ENCODE measurements around the gene TENM4.
A peak's percentile ranks its signal among the peaks of the same experiment; 100 is the strongest.

Gene TENM4

GRCh38 chr11:79290761-79291160 is 150.1 kb downstream of the TENM4 start:
- Histone ChIP-seq H3K4me3 (ENCODE audit: low read depth, low read length) (no peak overlapping the region), H3K27ac (ENCODE audit: extremely low read depth, low read depth, low read length) (no peak overlapping the region), H3K9me3 (ENCODE audit: control insufficient read depth, insufficient read depth, low read depth, low read length) (no peaks in the 10 kb centered on the region), H3K4me1 (ENCODE audit: control insufficient read depth, insufficient read depth, low read length) (no peaks in the 10 kb centered on the region), H3K36me3 (ENCODE audit: control insufficient read depth in 2 of 2, insufficient read depth in 1 of 2, low read length in 2 of 2) (no peaks in the 10 kb centered on the region)
- TF ChIP-seq ZNF311 (tag by site-specific recombination; IDR thresholded peaks at IDR 0.05; ENCODE audit: borderline replicate concordance), result no peak
- no peak for TF ChIP-seq ZFHX2 (tag by site-specific recombination; conservative IDR thresholded peaks at IDR 0.05)
- TF ChIP-seq ZNF23 (tag by site-specific recombination; IDR thresholded peaks at IDR 0.05; ENCODE audit: borderline replicate concordance), result no peak
- no peak for TF ChIP-seq ZSCAN30 (tag by site-specific recombination; IDR thresholded peaks at IDR 0.05)
- no peak for TF ChIP-seq SCRT1 (tag by site-specific recombination; IDR thresholded peaks at IDR 0.05; ENCODE audit: borderline replicate concordance)
- no peak for TF ChIP-seq ZBTB11 (tag by site-specific recombination; conservative IDR thresholded peaks at IDR 0.05; ENCODE audit: low read depth)
- ChIA-PET POLR2A (no interaction called here), CTCF (no interaction called here)

- ChIA-PET POLR2A (no interaction called here), CTCF (no interaction called here)
- Histone ChIP-seq H3K36me3 (ENCODE audit: control insufficient read depth in 2 of 2, insufficient read depth in 1 of 2, low read length in 2 of 2) (no peaks in the 10 kb centered on the region), H3K4me3 (ENCODE audit: low read depth, low read length) (no peak overlapping the region), H3K9me3 (ENCODE audit: control insufficient read depth, insufficient read depth, low read depth, low read length) (no peaks in the 10 kb centered on the region), H3K27ac (ENCODE audit: extremely low read depth, low read depth, low read length) (no peak overlapping the region), H3K4me1 (ENCODE audit: control insufficient read depth, insufficient read depth, low read length) (no peaks in the 10 kb centered on the region)
- TF ChIP-seq ZEB2 (tag by site-specific recombination; IDR thresholded peaks at IDR 0.05) (no peak), ZSCAN30 (tag by site-specific recombination; IDR thresholded peaks at IDR 0.05) (no peak), PRDM4 (tag by site-specific recombination; IDR thresholded peaks at IDR 0.05) (peak; percentile 51; the same call in 1 of the 2 replicates), ZNF585B (tag by site-specific recombination; IDR thresholded peaks at IDR 0.05) (no peak), ZNF223 (tag by site-specific recombination; IDR thresholded peaks at IDR 0.05) (no peak), ZNF837 (tag by site-specific recombination; IDR thresholded peaks at IDR 0.05) (no peak)
- TF ChIP-seq, protein P1, sequence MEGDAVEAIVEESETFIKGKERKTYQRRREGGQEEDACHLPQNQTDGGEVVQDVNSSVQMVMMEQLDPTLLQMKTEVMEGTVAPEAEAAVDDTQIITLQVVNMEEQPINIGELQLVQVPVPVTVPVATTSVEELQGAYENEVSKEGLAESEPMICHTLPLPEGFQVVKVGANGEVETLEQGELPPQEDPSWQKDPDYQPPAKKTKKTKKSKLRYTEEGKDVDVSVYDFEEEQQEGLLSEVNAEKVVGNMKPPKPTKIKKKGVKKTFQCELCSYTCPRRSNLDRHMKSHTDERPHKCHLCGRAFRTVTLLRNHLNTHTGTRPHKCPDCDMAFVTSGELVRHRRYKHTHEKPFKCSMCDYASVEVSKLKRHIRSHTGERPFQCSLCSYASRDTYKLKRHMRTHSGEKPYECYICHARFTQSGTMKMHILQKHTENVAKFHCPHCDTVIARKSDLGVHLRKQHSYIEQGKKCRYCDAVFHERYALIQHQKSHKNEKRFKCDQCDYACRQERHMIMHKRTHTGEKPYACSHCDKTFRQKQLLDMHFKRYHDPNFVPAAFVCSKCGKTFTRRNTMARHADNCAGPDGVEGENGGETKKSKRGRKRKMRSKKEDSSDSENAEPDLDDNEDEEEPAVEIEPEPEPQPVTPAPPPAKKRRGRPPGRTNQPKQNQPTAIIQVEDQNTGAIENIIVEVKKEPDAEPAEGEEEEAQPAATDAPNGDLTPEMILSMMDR (tag by site-specific recombination; IDR thresholded peaks at IDR 0.05), result no peak
Observed at GRCh38 chr11:79287952-79288351, 152.9 kb downstream of the TENM4 start.

DNA sequence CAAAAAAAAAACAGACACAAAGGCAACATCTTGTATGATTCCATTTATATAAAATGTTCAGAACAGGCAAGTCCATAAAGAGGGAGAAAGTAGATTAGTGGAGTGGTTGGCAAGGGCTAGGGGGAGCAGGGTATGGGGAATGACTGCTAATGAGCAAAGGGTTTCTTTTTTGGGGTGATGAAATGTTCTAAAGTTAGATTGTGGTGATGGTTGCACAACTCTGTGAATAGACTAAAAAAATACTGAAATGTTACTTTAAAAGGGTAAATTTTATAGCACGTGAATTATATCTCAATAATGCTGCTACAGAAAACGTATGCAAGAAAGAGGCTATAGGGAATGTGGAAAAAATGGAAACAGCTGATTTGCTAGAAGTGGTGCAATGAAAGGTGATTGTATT is 155.1 kb downstream of the TENM4 start:
- Histone ChIP-seq H3K27ac (ENCODE audit: extremely low read depth, low read depth, low read length) (no peak overlapping the region), H3K4me1 (ENCODE audit: control insufficient read depth, insufficient read depth, low read length) (no peaks in the 10 kb centered on the region), H3K4me3 (ENCODE audit: low read depth, low read length) (no peak overlapping the region), H3K36me3 (ENCODE audit: control insufficient read depth in 2 of 2, insufficient read depth in 1 of 2, low read length in 2 of 2) (no peaks in the 10 kb centered on the region), H3K9me3 (ENCODE audit: control insufficient read depth, insufficient read depth, low read depth, low read length) (no peaks in the 10 kb centered on the region)
- TF ChIP-seq ZNF658 (tag by site-specific recombination; IDR thresholded peaks at IDR 0.05) (no peak), ZNF16 (tag by site-specific recombination; IDR thresholded peaks at IDR 0.05; ENCODE audit: low read depth) (no peak), ZNF37A (tag by site-specific recombination; IDR thresholded peaks at IDR 0.05) (no peak), ZNF792 (tag by site-specific recombination; IDR thresholded peaks at IDR 0.05) (no peak), ZNF133 (tag by site-specific recombination; IDR thresholded peaks at IDR 0.05) (no peak)
- TF ChIP-seq, protein P2, sequence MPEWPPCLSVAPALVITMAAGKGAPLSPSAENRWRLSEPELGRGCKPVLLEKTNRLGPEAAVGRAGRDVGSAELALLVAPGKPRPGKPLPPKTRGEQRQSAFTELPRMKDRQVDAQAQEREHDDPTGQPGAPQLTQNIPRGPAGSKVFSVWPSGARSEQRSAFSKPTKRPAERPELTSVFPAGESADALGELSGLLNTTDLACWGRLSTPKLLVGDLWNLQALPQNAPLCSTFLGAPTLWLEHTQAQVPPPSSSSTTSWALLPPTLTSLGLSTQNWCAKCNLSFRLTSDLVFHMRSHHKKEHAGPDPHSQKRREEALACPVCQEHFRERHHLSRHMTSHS (tag by site-specific recombination; IDR thresholded peaks at IDR 0.05), result no peak
- TF ChIP-seq, protein P3, sequence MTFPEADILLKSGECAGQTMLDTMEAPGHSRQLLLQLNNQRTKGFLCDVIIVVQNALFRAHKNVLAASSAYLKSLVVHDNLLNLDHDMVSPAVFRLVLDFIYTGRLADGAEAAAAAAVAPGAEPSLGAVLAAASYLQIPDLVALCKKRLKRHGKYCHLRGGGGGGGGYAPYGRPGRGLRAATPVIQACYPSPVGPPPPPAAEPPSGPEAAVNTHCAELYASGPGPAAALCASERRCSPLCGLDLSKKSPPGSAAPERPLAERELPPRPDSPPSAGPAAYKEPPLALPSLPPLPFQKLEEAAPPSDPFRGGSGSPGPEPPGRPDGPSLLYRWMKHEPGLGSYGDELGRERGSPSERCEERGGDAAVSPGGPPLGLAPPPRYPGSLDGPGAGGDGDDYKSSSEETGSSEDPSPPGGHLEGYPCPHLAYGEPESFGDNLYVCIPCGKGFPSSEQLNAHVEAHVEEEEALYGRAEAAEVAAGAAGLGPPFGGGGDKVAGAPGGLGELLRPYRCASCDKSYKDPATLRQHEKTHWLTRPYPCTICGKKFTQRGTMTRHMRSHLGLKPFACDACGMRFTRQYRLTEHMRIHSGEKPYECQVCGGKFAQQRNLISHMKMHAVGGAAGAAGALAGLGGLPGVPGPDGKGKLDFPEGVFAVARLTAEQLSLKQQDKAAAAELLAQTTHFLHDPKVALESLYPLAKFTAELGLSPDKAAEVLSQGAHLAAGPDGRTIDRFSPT (tag by site-specific recombination; IDR thresholded peaks at IDR 0.05), result no peak
- TF ChIP-seq, protein P4, sequence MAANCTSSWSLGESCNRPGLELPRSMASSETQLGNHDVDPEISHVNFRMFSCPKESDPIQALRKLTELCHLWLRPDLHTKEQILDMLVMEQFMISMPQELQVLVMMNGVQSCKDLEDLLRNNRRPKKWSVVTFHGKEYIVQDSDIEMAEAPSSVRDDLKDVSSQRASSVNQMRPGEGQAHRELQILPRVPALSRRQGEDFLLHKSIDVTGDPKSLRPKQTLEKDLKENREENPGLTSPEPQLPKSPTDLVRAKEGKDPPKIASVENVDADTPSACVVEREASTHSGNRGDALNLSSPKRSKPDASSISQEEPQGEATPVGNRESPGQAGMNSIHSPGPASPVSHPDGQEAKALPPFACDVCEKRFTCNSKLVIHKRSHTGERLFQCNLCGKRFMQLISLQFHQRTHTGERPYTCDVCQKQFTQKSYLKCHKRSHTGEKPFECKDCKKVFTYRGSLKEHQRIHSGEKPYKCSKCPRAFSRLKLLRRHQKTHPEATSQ (tag by site-specific recombination; IDR thresholded peaks at IDR 0.05), result no peak
- ChIA-PET POLR2A (no interaction called here), CTCF (no interaction called here)
